ENCODE data around the gene SSNA1. TPM values are rescaled to one million over a fixed set of nuclear protein-coding genes. Genes with fewer than 3 reads are reported as not detected.

The SSNA1 gene
- total RNA-seq, 1 experiment from 2014 or later = 73.0 TPM

- H3K4me1 ChIP-seq = peaks cover 62% of the 10 kb centered on the region
- H3K27me3 ChIP-seq = peaks cover 32% of the 10 kb centered on the region
- peak within 1 kb of the TSS; percentile 11 for H3K4me3 ChIP-seq
- DNase-seq = peak in 1 of 2 experiments; percentile 42
- no peaks in the 10 kb centered on the region for H3K36me3 ChIP-seq
- no peaks in the 10 kb centered on the region for H3K9me3 ChIP-seq (replicated peaks)
- H3K27ac ChIP-seq = no peak within 1 kb of the TSS
Observed at GRCh38 chr9:137169896-137170358, 18.5 kb upstream of the SSNA1 start, which contains the start of gene LRRC26. Gene LRRC26, minus strand, starts transcription at chr9:137170051. Its CDS starts 108 bp downstream, at chr9:137169943.

DNA sequence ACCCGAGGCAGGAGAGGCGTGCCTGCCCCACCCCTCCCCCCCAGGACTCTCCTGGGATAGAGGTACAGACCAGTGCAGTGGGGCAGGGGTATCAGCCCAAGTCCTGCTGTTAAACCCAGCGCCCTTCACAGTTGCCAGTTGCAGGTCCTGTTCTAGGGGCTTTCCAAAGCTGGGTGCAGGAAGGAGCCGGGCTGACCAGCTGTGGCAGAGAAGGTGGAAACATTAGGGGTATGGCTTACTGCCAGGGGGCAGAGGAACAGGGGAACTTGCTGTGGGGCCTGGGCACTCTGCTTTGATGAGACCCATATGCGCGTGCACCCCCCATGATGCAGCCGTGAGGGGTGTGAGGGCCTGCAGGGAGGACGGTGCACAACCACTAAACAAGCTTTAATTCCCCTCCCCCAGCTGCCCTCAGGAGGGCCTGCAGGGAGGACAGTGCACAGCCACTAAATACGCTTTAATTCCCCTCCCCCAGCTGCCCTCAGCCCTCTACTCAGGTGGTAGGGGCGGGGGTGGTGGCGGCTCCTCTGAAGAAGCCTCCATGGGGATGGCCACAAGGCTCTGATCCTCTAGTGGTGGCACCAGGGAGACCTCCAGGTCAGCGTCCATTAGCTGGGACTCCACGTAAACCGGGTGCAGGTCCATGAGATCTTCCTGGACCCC is 17.9 kb upstream of the SSNA1 start:
- peaks cover 55% of the 10 kb centered on the region for H3K4me1 ChIP-seq
- H3K9me3 ChIP-seq (replicated peaks) = no peaks in the 10 kb centered on the region
- no peak for DNase-seq
- no peak overlapping the region for H3K27ac ChIP-seq
- H3K36me3 ChIP-seq = no peaks in the 10 kb centered on the region
- H3K4me3 ChIP-seq = no peak overlapping the region
- H3K27me3 ChIP-seq = peaks cover 25% of the 10 kb centered on the region

DNA sequence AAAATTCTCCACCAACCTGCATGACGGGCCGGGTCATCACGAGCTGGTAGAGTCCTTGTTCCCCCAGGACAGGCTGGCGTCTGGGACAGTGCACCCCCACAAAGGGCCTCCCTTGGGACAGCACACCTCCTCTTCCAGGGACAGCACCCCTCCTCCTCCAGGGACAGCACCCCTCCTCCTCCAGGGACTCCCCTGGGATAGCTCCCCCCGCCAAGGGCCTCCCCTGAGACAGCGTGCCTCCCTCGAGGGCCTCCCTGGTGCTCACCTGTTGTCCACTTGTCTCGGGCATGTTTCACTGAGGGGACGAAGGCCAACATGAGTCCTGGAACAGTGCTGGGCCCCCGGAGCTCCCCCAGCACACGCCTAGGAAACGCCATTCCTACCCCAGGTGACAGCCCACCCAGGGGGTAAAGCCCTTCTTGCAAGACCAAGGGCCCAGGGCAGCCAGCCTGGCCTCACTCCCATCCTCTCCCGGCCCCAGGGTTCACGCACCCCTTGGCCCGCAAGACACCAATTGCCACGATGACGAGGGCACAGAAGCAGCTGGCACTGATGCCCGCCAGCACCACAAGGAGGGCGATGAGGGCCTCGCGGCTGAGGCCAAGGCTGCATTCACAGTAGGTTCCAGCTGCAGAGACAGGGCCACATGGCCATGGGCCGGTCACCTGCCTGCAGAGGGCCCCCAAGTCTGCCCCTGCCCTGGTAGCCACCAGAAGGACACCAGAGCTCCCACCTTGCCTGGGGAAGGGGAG is 17.2 kb upstream of the SSNA1 start:
- no peak overlapping the region for H3K27ac ChIP-seq
- H3K4me1 ChIP-seq = peaks cover 48% of the 10 kb centered on the region
- H3K27me3 ChIP-seq = peaks cover 18% of the 10 kb centered on the region
- H3K4me3 ChIP-seq = no peak overlapping the region
- H3K9me3 ChIP-seq (replicated peaks) = no peaks in the 10 kb centered on the region
- DNase-seq = no peak
- no peaks in the 10 kb centered on the region for H3K36me3 ChIP-seq

DNA sequence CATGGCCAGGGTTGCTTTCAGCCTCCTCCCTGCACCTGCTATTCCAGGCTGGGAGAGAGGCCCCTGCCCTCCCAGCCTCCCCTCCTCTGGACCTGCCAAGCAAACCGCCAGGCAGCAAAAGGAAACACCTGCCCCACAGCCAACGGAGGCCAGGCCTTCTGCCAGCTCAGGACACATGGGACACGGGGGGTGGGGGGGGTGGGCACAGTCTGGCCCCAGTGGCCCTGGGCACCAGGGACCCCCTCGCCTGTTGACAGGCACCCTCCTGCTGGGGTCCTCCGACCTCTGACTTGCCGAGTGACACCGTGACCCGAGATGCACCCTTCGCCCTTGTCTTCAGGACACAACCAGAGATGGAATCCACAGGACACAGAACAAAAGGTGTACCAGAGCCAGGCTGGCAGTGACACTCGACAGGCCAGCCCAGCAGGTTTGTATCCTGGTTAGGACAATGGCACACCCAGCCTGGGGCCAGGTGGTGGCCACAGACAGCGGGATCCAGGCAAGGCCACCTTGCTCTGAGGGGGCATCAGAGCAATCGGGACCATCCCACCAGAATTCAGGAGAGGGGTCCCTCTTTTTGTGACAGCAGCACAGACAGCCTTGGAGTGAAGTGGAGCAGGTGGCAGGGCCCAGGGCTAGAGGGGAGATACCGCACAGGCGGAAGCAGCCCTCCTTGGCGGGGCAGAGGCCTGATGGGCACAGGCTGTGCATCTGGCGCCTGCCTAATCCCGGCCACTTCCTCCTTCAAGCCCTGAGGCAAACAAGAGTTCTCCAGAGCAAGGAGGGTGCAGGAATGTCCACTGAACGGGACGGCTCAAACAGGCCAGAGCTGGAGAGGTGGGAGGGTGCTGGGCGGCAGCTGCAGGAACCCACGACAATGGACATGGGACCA is 15.3 kb upstream of the SSNA1 start:
- Histone ChIP-seq H3K9me3 (replicated peaks) (no peaks in the 10 kb centered on the region), H3K4me1 (peaks cover 40% of the 10 kb centered on the region), H3K36me3 (peaks cover 6% of the 10 kb centered on the region), H3K4me3 (0 out of 2 replicates have a peak overlapping the region, but pooled peaks have one; percentile 0), H3K27ac (peak overlapping the region; percentile 79), H3K27me3 (peaks cover 6% of the 10 kb centered on the region; the same call in 1 of the 2 replicates)
- DNase-seq = peak; percentile 95 to 96

DNA sequence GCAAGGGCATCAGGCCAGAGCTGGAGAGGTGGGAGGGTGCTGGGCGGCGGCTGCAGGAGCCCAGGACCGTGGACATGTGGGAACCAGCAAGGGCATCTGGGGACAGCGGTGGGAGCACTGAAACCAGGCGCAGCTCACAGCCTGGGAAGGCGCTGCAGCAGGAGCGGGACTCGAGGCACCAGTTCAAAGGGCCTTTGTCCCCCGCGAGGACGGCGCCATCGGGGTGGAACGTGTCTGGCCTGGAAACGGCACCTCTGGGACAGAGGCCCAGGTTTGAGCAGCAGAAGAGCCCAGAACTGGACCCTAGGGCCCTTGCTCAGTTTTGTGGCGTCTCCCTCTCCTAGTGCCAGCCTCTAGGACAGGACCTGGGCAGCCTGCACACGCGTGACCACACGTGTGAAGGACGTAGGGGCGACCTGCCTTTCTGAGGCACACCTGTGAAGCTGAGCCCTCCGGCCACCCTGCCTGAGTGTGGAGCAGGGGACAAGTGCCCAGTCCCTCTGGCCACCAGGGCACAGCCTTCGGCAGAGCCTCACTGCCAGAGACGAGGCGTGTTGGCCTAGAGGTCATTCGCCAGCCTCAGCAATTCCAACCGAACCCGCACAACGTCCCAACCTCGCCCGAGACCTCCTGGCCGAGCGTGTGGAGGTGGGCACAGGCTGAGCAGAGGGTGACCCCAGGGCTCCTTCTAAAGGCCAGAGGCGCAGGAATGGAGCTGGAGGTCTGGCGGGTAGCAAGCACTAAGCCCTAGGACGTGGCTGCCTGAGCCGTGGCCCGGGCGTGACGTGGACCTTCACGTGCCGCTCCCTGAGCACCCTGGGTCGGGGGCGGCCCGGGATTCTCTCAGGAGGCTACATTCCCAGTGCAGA is 14.4 kb upstream of the SSNA1 start:
- no peak for DNase-seq
- Histone ChIP-seq H3K4me1 (peaks cover 40% of the 10 kb centered on the region), H3K4me3 (0 out of 2 replicates have a peak overlapping the region, but pooled peaks have one; percentile 0), H3K27me3 (peaks cover 6% of the 10 kb centered on the region; the same call in 1 of the 2 replicates), H3K9me3 (replicated peaks) (no peaks in the 10 kb centered on the region), H3K36me3 (peaks cover 8% of the 10 kb centered on the region), H3K27ac (peak overlapping the region; percentile 79)

DNA sequence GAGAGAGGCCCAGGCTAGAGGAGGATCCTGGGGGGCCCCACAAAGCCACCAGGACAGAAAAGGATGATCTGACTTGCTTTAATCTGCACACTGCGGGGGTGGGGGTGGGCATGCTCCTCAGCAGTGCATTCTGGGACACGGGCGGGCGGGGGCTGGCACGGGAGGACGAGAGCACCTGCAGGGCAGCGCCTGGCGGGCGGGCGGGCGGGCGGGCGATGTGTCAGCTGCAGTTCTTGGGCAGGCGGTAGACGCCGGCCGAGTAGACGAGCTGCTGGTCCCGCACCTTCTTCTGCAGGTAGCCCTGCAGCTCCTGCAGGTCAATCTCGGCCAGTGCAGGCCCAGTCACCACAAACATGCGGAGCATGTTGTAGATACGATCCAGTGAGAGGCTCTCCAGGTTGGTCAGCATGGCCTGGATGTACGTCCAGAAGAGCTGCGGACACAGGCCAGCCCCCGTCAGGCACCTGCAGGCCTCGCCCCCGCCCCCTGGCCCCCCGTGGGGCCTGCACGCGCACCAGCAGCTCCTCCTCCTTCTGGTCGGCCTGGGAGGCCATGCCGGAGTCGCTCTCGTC is 13.7 kb upstream of the SSNA1 start:
- no peak overlapping the region for H3K4me3 ChIP-seq
- DNase-seq = no peak
- H3K36me3 ChIP-seq = peaks cover 14% of the 10 kb centered on the region
- no peak overlapping the region for H3K27ac ChIP-seq
- peaks cover 6% of the 10 kb centered on the region; the same call in 1 of the 2 replicates for H3K27me3 ChIP-seq
- H3K9me3 ChIP-seq (replicated peaks) = no peaks in the 10 kb centered on the region
- peaks cover 38% of the 10 kb centered on the region for H3K4me1 ChIP-seq

- no peak overlapping the region for H3K27ac ChIP-seq
- no peak overlapping the region for H3K4me3 ChIP-seq
- peaks cover 19% of the 10 kb centered on the region for H3K36me3 ChIP-seq
- H3K4me1 ChIP-seq = peaks cover 32% of the 10 kb centered on the region
- peaks cover under 1% of the 10 kb centered on the region; the same call in 1 of the 2 replicates for H3K27me3 ChIP-seq
- DNase-seq = no peak
- H3K9me3 ChIP-seq (replicated peaks) = no peaks in the 10 kb centered on the region
Observed at GRCh38 chr9:137175345-137175961, 13.0 kb upstream of the SSNA1 start.

DNA sequence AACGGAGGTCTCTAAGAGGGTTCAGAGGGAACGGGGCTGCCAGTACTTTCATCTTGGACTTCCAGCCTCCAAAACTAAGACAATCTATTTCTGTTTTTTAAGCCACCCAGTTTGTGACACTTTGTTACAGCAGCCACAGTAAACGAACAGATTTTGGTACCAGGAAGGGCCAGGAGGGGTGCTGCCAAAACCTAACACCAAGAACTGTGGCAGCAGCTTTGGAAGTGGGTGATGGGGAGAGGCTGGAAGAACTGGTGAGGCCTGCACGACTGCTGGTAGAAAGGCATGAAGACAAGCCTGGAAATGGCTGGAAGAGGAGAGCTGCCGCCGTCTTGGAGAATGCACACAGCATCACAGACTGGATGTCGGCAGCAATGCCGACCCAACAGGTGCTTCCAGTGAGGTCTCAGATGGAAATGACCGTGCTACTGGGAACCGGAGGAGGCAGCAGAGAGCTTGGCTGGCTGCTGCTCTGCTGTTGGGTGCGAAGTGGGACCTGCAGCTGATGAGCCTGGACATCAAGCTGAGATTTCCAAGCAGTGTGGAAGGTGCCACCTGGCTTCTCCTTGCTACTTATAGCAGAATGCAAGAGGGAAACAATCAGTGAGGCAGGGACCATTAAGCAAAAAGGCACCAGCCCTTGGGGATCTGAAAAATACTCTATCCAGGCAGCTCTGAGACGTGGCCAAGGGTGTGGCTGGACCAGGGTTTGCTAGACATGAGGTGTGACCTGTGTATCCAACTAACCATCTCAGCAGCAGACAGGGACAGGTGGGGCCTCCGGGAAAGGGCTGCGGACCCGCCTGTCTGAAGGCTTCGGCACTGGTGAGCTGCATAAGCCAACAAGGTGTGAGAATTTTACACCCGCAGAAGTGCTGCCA is 11.9 kb upstream of the SSNA1 start:
- no peak overlapping the region for H3K4me3 ChIP-seq
- DNase-seq = peak in 1 of 2 experiments; percentile 64
- peaks cover 25% of the 10 kb centered on the region for H3K36me3 ChIP-seq
- no peak overlapping the region for H3K27ac ChIP-seq
- no peaks in the 10 kb centered on the region for H3K27me3 ChIP-seq
- peaks cover 27% of the 10 kb centered on the region for H3K4me1 ChIP-seq
- H3K9me3 ChIP-seq (replicated peaks) = no peaks in the 10 kb centered on the region

- DNase-seq = no peak
- Histone ChIP-seq H3K4me3 (no peak overlapping the region), H3K27ac (no peak overlapping the region), H3K27me3 (no peaks in the 10 kb centered on the region), H3K4me1 (peaks cover 9% of the 10 kb centered on the region), H3K36me3 (peaks cover 38% of the 10 kb centered on the region), H3K9me3 (replicated peaks) (no peaks in the 10 kb centered on the region)
Observed at GRCh38 chr9:137178201-137178938, 10.1 kb upstream of the SSNA1 start.

DNA sequence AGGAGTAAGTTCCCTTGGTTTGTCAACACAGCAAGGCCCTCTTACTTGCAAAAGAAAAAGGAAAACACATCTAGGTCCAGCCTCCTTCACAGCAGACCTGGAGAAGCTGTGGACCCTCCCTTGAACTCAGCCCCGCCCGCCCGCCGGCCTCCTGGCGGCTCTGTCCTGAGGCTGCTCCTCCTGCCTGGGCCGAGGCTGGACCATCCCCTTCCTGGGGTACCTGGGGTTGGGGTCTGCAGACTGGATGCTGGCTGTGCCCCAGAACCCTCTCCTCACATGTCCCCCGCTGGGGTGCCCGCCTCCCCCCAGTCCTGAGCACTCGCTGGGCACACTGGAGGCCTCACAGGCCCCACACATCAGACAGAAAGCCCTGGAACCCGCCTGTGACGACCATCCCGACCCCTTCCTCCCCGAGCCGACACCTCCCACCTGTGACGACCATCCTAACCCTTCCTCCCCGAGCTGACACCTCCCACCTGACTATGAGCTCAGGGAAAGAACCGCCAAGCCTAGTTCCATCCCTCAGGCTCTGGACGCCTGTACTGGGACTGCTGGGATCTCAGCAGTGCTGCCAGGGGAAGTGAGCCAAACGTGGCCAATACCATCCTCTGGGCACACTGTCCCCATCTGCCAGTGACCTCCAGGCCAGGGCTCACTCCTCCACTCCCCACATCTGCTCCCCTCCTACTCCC is 9.4 kb upstream of the SSNA1 start:
- no peak overlapping the region for H3K4me3 ChIP-seq
- H3K9me3 ChIP-seq (replicated peaks) = no peaks in the 10 kb centered on the region
- H3K27me3 ChIP-seq = no peaks in the 10 kb centered on the region
- H3K36me3 ChIP-seq = peaks cover 42% of the 10 kb centered on the region
- no peak for DNase-seq
- H3K27ac ChIP-seq = no peak overlapping the region
- peaks cover 3% of the 10 kb centered on the region for H3K4me1 ChIP-seq

DNA sequence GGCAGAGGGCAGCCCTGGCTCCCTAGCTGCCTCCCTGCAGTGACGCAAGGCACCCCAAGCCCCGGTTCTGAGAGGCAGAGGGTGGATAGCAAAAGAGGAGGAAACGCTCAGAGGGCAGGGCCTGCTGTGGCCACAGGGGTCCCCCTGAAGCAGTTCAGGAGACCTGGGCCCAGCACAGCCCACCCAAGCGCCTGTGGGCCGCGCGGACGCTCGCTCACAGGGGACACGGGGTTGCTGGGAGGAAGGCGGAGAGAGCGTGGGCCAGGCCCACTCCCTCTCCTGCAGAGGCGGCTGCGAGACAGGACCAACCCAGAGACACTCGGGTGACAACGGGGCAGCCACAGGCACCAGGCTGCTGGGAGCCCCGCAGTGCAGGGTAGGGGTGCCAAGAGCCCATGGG is 8.7 kb upstream of the SSNA1 start:
- no peak overlapping the region for H3K4me3 ChIP-seq
- H3K27ac ChIP-seq = no peak overlapping the region
- DNase-seq = no peak
- peaks cover 42% of the 10 kb centered on the region for H3K36me3 ChIP-seq
- H3K9me3 ChIP-seq (replicated peaks) = no peaks in the 10 kb centered on the region
- no peaks in the 10 kb centered on the region for H3K4me1 ChIP-seq
- H3K27me3 ChIP-seq = no peaks in the 10 kb centered on the region

Measured in SJCRH30 (cell line).